Suppressor macrophage treated with lipopolysaccharide for 1 hour (primary cell): ENCODE data around the gene MAGEB3.

Experiments used
- DNase-seq, 3 donors: peaks; one replicate each; pipeline ENCODE4 v3.0.0-alpha.2; 2020 to 2022

Gene MAGEB3

GRCh38 chrX:30280428-30280827 lies 50.0 kb downstream of the MAGEB3 start:
- DNase-seq: peak in 1 of 3 donors; percentile 2

- DNase-seq: no peak
These were observed 52.1 kb downstream of the MAGEB3 start for GRCh38 chrX:30282527-30282926.

- DNase-seq: peak; percentile 51 to 83 (median 79)
These were observed 53.2 kb downstream of the MAGEB3 start for GRCh38 chrX:30283456-30284200.
